IPS-NIHi11 (cell line): ENCODE data around the gene NRG3.
A peak's percentile ranks its signal among the peaks of the same experiment; 100 is the strongest.
"Not testable (repeated sequence)": the region's sequence is repeated elsewhere in the genome, so short reads cannot be mapped to it uniquely, and the experiment has no call there.

ENCODE experiments used
- DNase-seq: peaks from one replicate; pipeline ENCODE4 v3.0.0; 2012; ENCODE audit warnings: mixed read lengths, low spot score

The NRG3 gene

GRCh38 chr10:82284180-82284579, 409.2 kb downstream of the NRG3 start:
- no peak for DNase-seq

- DNase-seq: no peak
These were observed 413.5 kb downstream of the NRG3 start for GRCh38 chr10:82288461-82288881.

- no peak for DNase-seq
These were observed 415.0 kb downstream of the NRG3 start for GRCh38 chr10:82289945-82290344.

- DNase-seq: no peak
These were observed 419.9 kb downstream of the NRG3 start for GRCh38 chr10:82294874-82295378.

- DNase-seq: no peak
These were observed 433.6 kb downstream of the NRG3 start for GRCh38 chr10:82308641-82309040.

- DNase-seq: no peak
These were observed 435.8 kb downstream of the NRG3 start for GRCh38 chr10:82310839-82311238.

GRCh38 chr10:82313401-82313800, 438.4 kb downstream of the NRG3 start:
- DNase-seq: no peak

- no peak for DNase-seq
These were observed 443.5 kb downstream of the NRG3 start for GRCh38 chr10:82318534-82318933.

- DNase-seq: no peak
These were observed 444.1 kb downstream of the NRG3 start for GRCh38 chr10:82319074-82319473.

- no peak for DNase-seq
These were observed 444.6 kb downstream of the NRG3 start for GRCh38 chr10:82319562-82319961.

- no peak for DNase-seq
These were observed 446.7 kb downstream of the NRG3 start for GRCh38 chr10:82321724-82322123.

GRCh38 chr10:82331716-82332115, 456.7 kb downstream of the NRG3 start:
- DNase-seq: no peak

GRCh38 chr10:82335831-82336230, 460.8 kb downstream of the NRG3 start:
- no peak for DNase-seq

GRCh38 chr10:82340166-82340565, 465.2 kb downstream of the NRG3 start:
- no peak for DNase-seq

GRCh38 chr10:82349590-82349989, 474.6 kb downstream of the NRG3 start:
- DNase-seq: not testable (repeated sequence)

GRCh38 chr10:82353381-82353780, 478.4 kb downstream of the NRG3 start:
- DNase-seq: no peak

- DNase-seq: no peak
These were observed 483.6 kb downstream of the NRG3 start for GRCh38 chr10:82358486-82359099.

GRCh38 chr10:82361256-82361655, 486.3 kb downstream of the NRG3 start:
- no peak for DNase-seq

GRCh38 chr10:82377608-82378007, 502.6 kb downstream of the NRG3 start:
- peak; percentile 18 for DNase-seq

- no peak for DNase-seq
These were observed 503.2 kb downstream of the NRG3 start for GRCh38 chr10:82378146-82378545.

GRCh38 chr10:82383350-82383749, 508.4 kb downstream of the NRG3 start:
- DNase-seq: no peak

- no peak for DNase-seq
These were observed 516.1 kb downstream of the NRG3 start for GRCh38 chr10:82390866-82391658.

GRCh38 chr10:82391971-82392370, 517.0 kb downstream of the NRG3 start:
- no peak for DNase-seq
